SK-N-SH (cell line): ENCODE data around the gene COL4A4. TPM values are rescaled to one million over a fixed set of nuclear protein-coding genes. Genes with fewer than 3 reads are reported as not detected.

Source experiments
- CTCF ChIA-PET: fragments of 300-600, 350-600 bp; formaldehyde crosslinking; extraction: SDS; loops from one replicate; lab custom pipeline; 2021; lab: Yijun Ruan, JAX
- POLR2A ChIA-PET: fragments of 350-600 bp; sonication (Branson Sonifier 250); formaldehyde crosslinking; extraction: SDS; loops from one replicate; lab custom pipeline; 2020; ENCODE audit warnings: antibody characterized with exemption, inconsistent platforms; lab: Yijun Ruan, JAX
- DNase-seq: peaks from one replicate; pipeline ENCODE4 v3.0.0; 2012
- H2AFZ ChIP-seq: fragments of 200-600 bp; sonication (generic); 2 replicates; pipeline ENCODE4 v1.8.1; 2016; ENCODE audit warnings: antibody characterized with exemption, mild to moderate bottlenecking, low read depth
- H3F3A ChIP-seq: fragments of 200-600 bp; sonication (generic); replicated peaks from 2 replicates; pipeline ENCODE3; 2016; ENCODE audit warnings: antibody characterized with exemption, mild to moderate bottlenecking; ENCODE audit not compliant: insufficient read depth
- H3K27ac ChIP-seq, 2 experiments: fragments of 200-500 bp in 1 of 2; fragments of 200-600 bp in 1 of 2; sonication (Bioruptor generic) in 1 of 2; sonication (generic), shearing (Covaris generic) in 1 of 2; 2 replicates each; pipeline versions ENCODE4 v1.5.1 to v1.6.1; 2014 to 2016; ENCODE audit warnings: low read depth in 2 of 2, inconsistent platforms in 1 of 2, low read length in 1 of 2, mild to moderate bottlenecking in 1 of 2, mixed read lengths in 1 of 2
- H3K27me3 ChIP-seq: fragments of 200-600 bp; sonication (generic), shearing (Covaris generic); 2 replicates; pipeline ENCODE4 v1.6.1; 2016; ENCODE audit warnings: mixed run types; ENCODE audit not compliant: insufficient read depth
- H3K36me3 ChIP-seq, 2 experiments: fragments of 200-500 bp in 1 of 2; fragments of 200-600 bp in 1 of 2; sonication (Bioruptor generic) in 1 of 2; sonication (generic) in 1 of 2; replicated peaks in 1 of 2; 2 replicates each; pipeline versions ENCODE3 to v1.5.1; 2014 to 2016; ENCODE audit warnings: low read length in 1 of 2, mild to moderate bottlenecking in 1 of 2; ENCODE audit not compliant: insufficient read depth in 2 of 2, control insufficient read depth in 1 of 2
- H3K4me1 ChIP-seq, 2 experiments: fragments of 200-500 bp in 1 of 2; fragments of 200-600 bp in 1 of 2; sonication (Bioruptor generic) in 1 of 2; sonication (generic), shearing (Covaris generic) in 1 of 2; 2 replicates each; pipeline versions ENCODE4 v1.5.1 to v1.6.1; 2014 to 2016; ENCODE audit warnings: low read depth in 1 of 2, low read length in 1 of 2, mixed run types in 1 of 2; ENCODE audit not compliant: insufficient read depth in 2 of 2, control insufficient read depth in 1 of 2
- H3K4me2 ChIP-seq: fragments of 200-600 bp; sonication (generic), shearing (Covaris generic); 2 replicates; pipeline ENCODE4 v1.6.1; 2017; ENCODE audit warnings: mixed run types
- H3K4me3 ChIP-seq, 2 experiments: fragments of 200-500 bp in 1 of 2; fragments of 200-600 bp in 1 of 2; sonication (Bioruptor generic) in 1 of 2; sonication (generic), shearing (Covaris generic) in 1 of 2; 2 replicates each; pipeline versions ENCODE4 v1.5.1 to v1.8.1; 2014 to 2016; ENCODE audit warnings: low read depth in 2 of 2, inconsistent platforms in 1 of 2, low read length in 1 of 2, mild to moderate bottlenecking in 1 of 2, mixed read lengths in 1 of 2, moderate library complexity in 1 of 2
- H3K79me2 ChIP-seq: fragments of 200-600 bp; sonication (generic); 2 replicates; pipeline ENCODE4 v1.8.1; 2017; ENCODE audit warnings: mild to moderate bottlenecking; ENCODE audit not compliant: insufficient read depth
- H3K9ac ChIP-seq: fragments of 200-600 bp; sonication (generic); 2 replicates; pipeline ENCODE4 v1.6.1; 2017; ENCODE audit warnings: mixed run types
- H3K9me2 ChIP-seq: fragments of 200-600 bp; sonication (generic); 2 replicates; pipeline ENCODE4 v1.6.1; 2017; ENCODE audit warnings: mixed run types
- H3K9me3 ChIP-seq: fragments of 200-600 bp; sonication (generic); 2 replicates; pipeline ENCODE4 v1.6.1; 2017; ENCODE audit warnings: mixed run types, mild to moderate bottlenecking, moderate library complexity
- H4K20me1 ChIP-seq: fragments of 200-600 bp; sonication (generic); 2 replicates; pipeline ENCODE4 v1.6.1; 2017; ENCODE audit warnings: mild to moderate bottlenecking, mixed run types; ENCODE audit not compliant: insufficient read depth
- CHD2 ChIP-seq: fragments of 150-350 bp; IDR thresholded peaks from 2 replicates; pipeline ENCODE4 v1.6.1; 2018; ENCODE audit warnings: low read length; ENCODE audit not compliant: partially characterized antibody
- CTCF ChIP-seq: fragments of 200-600 bp; sonication (generic); IDR thresholded peaks from 2 replicates; pipeline ENCODE4 v1.6.1; 2017; ENCODE audit warnings: antibody characterized with exemption, mild to moderate bottlenecking, moderate library complexity
- ELF1 ChIP-seq: IDR thresholded peaks from 2 replicates; pipeline ENCODE4 v1.4.0; 2012
- EP300 ChIP-seq, 2 experiments: IDR thresholded peaks; 2 replicates each; pipeline versions ENCODE4 v1.4.0 to v1.6.1; 2012; ENCODE audit warnings: borderline replicate concordance in 1 of 2, low read depth in 1 of 2, low read length in 1 of 2
- EZH2phosphoT487 ChIP-seq: fragments of 200-600 bp; sonication (generic); IDR thresholded peaks from 2 replicates; pipeline ENCODE4 v1.6.1; 2017; ENCODE audit warnings: low read depth, mixed run types, mild to moderate bottlenecking, antibody characterized with exemption, moderate library complexity, borderline replicate concordance
- FOSL2 ChIP-seq: IDR thresholded peaks from 2 replicates; pipeline ENCODE4 v1.4.0; 2012; ENCODE audit warnings: low read depth, mild to moderate bottlenecking, moderate library complexity, borderline replicate concordance
- FOXJ3 ChIP-seq: sonication (generic); formaldehyde crosslinking; IDR thresholded peaks from 2 replicates; pipeline ENCODE4 v1.5.1; 2020; ENCODE audit warnings: mild to moderate bottlenecking, missing genetic modification reagents
- GABPA ChIP-seq: IDR thresholded peaks from 2 replicates; pipeline ENCODE4 v1.4.0; 2012; ENCODE audit warnings: low read depth, mild to moderate bottlenecking
- MAX ChIP-seq: IDR thresholded peaks from 2 replicates; pipeline ENCODE4 v1.4.0; 2012; ENCODE audit warnings: low read depth
- MEF2A ChIP-seq: IDR thresholded peaks from 2 replicates; pipeline ENCODE4 v1.4.0; 2012; ENCODE audit warnings: low read depth, borderline replicate concordance
- MXI1 ChIP-seq: IDR thresholded peaks from 2 replicates; pipeline ENCODE4 v1.6.1; 2012; ENCODE audit warnings: mild to moderate bottlenecking, low read depth, low read length, improper control_type of control experiment
- NRF1 ChIP-seq: IDR thresholded peaks from 2 replicates; pipeline ENCODE4 v1.6.1; 2012; ENCODE audit warnings: low read depth, mild to moderate bottlenecking, low read length
- PBX3 ChIP-seq: IDR thresholded peaks from 2 replicates; pipeline ENCODE4; 2012
- POLR2AphosphoS5 ChIP-seq: IDR thresholded peaks from 2 replicates; pipeline ENCODE4 v1.6.1; 2012; ENCODE audit warnings: low read depth, low read length
- RAD21 ChIP-seq: IDR thresholded peaks from 2 replicates; pipeline ENCODE4 v1.6.1; 2012; ENCODE audit warnings: mild to moderate bottlenecking, low read length
- RCOR1 ChIP-seq: fragments of 150-350 bp; IDR thresholded peaks from 2 replicates; pipeline ENCODE4 v1.6.1; 2017; ENCODE audit warnings: antibody characterized with exemption, low read length
- REST ChIP-seq: IDR thresholded peaks from 2 replicates; pipeline ENCODE4 v1.6.1; 2012; ENCODE audit warnings: mild to moderate bottlenecking, low read depth, low read length, moderate library complexity
- RXRA ChIP-seq: IDR thresholded peaks from 2 replicates; pipeline ENCODE4 v1.4.0; 2012; ENCODE audit warnings: low read depth, mild to moderate bottlenecking, borderline replicate concordance
- SMC3 ChIP-seq: IDR thresholded peaks from 2 replicates; pipeline ENCODE4 v1.6.1; 2012; ENCODE audit warnings: low read depth, low read length, improper control_type of control experiment
- TAF1 ChIP-seq: IDR thresholded peaks from 2 replicates; pipeline ENCODE4 v1.6.1; 2012; ENCODE audit warnings: low read depth, mild to moderate bottlenecking, low read length, moderate library complexity, borderline replicate concordance
- TEAD4 ChIP-seq: IDR thresholded peaks from 2 replicates; pipeline ENCODE4 v1.4.0; 2012; ENCODE audit warnings: mild to moderate bottlenecking, borderline replicate concordance; ENCODE audit not compliant: insufficient read depth
- YY1 ChIP-seq: IDR thresholded peaks from 2 replicates; pipeline ENCODE4 v1.4.0; 2012; ENCODE audit warnings: low read depth, mild to moderate bottlenecking
- WGBS: methylation state at CpG from one replicate; pipeline ENCODE4 v1.1.6; 2017; ENCODE audit warnings: low lambda C conversion rate; 5-methylcytosine and 5-hydroxymethylcytosine counted together
- polyA plus RNA-seq, 3 experiments: library from polyadenylated mRNA; depleted of rRNA; stranded (reverse); fragments of >200 nt; gene quantifications; 2 replicates each; pipeline ENCODE4 v1.2.3, GENCODE V29; 2012

The COL4A4 gene
- polyA plus RNA-seq, 1 of the 3 experiments (the other 2 are of a cell fraction): not detected

- POLR2A ChIA-PET: no interaction called here
- Histone ChIP-seq H3K9me3 (no peaks in the 10 kb centered on the region), H3F3A (no peaks in the 10 kb centered on the region), H3K27ac (no peak overlapping the region), H3K9me2 (no peaks in the 10 kb centered on the region), H3K36me3 (no peaks in the 10 kb centered on the region), H3K4me3 (no peak overlapping the region), H3K4me2 (no peak overlapping the region), H2AFZ (no peak overlapping the region), H3K9ac (no peak overlapping the region), H3K79me2 (no peaks in the 10 kb centered on the region), H4K20me1 (no peaks in the 10 kb centered on the region), H3K27me3 (no peaks in the 10 kb centered on the region; the same call in 1 of the 2 replicates), H3K4me1 (no peaks in the 10 kb centered on the region; a peak in 1 of 4 replicates)
- no peak for TF ChIP-seq TAF1
- TF ChIP-seq REST: no peak
- TF ChIP-seq MEF2A: no peak
- TF ChIP-seq GABPA: no peak
- TF ChIP-seq ELF1: no peak
- no peak for TF ChIP-seq FOSL2
- TF ChIP-seq NRF1: no peak
- no peak for TF ChIP-seq EZH2phosphoT487
- no peak for TF ChIP-seq EP300 (IDR thresholded peaks at IDR 0.05; ENCODE audit: borderline replicate concordance in 1 of 2, low read depth in 1 of 2, low read length in 1 of 2)
- TF ChIP-seq PBX3: no peak
- no peak for TF ChIP-seq SMC3
- no peak for TF ChIP-seq MXI1
- CTCF ChIA-PET: interaction anchor here (0.7 to 2.1 kb wide), 2 partner anchors 11 to 63 kb away, joined by 3 to 10 read pairs; no protein-coding TSS in a partner anchor
- no peak for DNase-seq
- 27% methylated on average over 3 of the region's 3 CpGs for WGBS
Observed at GRCh38 chr2:227043981-227044380, 120.0 kb downstream of the COL4A4 start.

GRCh38 chr2:227038550-227039189, 125.3 kb downstream of the COL4A4 start:
- Histone ChIP-seq H3F3A (no peaks in the 10 kb centered on the region), H3K4me2 (no peak overlapping the region), H3K79me2 (no peaks in the 10 kb centered on the region), H3K9me2 (no peaks in the 10 kb centered on the region), H3K27ac (no peak overlapping the region), H3K9ac (no peak overlapping the region), H3K9me3 (no peaks in the 10 kb centered on the region), H3K27me3 (no peaks in the 10 kb centered on the region; the same call in 1 of the 2 replicates), H3K4me1 (peaks cover 0 to 20% of the 10 kb centered on the region in 2 experiments; a peak in 2 of 4 replicates), H4K20me1 (no peaks in the 10 kb centered on the region), H2AFZ (no peak overlapping the region), H3K36me3 (no peaks in the 10 kb centered on the region), H3K4me3 (no peak overlapping the region)
- CTCF ChIA-PET: interaction anchor here (1.0 to 1.7 kb wide), 6 partner anchors 9 to 239 kb away, joined by 4 to 5 read pairs (median 4); partner anchors contain the start of gene IRS1
- WGBS: 26% methylated on average over 1 of the region's 1 CpG
- POLR2A ChIA-PET: no interaction called here
- no peak for TF ChIP-seq TEAD4
- peak; percentile 30; the same call in 1 of the 2 replicates for TF ChIP-seq RAD21
- TF ChIP-seq FOXJ3 (CRISPR knock-in tag): no peak
- peak; percentile 16; the same call in 1 of the 2 replicates for TF ChIP-seq RCOR1
- TF ChIP-seq ELF1: no peak
- no peak for TF ChIP-seq RXRA
- TF ChIP-seq YY1: no peak
- TF ChIP-seq POLR2AphosphoS5: no peak
- no peak for TF ChIP-seq CTCF
- TF ChIP-seq CHD2: no peak
- no peak for TF ChIP-seq NRF1
- no peak for TF ChIP-seq EZH2phosphoT487
- TF ChIP-seq MAX: no peak
- no peak for TF ChIP-seq EP300 (IDR thresholded peaks at IDR 0.05; ENCODE audit: borderline replicate concordance in 1 of 2, low read depth in 1 of 2, low read length in 1 of 2)
- no peak for DNase-seq
